Measurements from ENCODE around the gene PLD1. TPM values are rescaled to one million over a fixed set of nuclear protein-coding genes. Genes with fewer than 3 reads are reported as not detected.

Gene PLD1
- total and polyA plus RNA-seq, 2 of the 8 experiments (the other 6 are each of a cell fraction or from before 2014, with no cell fraction given) = 1.2 to 2.6 TPM

DNA sequence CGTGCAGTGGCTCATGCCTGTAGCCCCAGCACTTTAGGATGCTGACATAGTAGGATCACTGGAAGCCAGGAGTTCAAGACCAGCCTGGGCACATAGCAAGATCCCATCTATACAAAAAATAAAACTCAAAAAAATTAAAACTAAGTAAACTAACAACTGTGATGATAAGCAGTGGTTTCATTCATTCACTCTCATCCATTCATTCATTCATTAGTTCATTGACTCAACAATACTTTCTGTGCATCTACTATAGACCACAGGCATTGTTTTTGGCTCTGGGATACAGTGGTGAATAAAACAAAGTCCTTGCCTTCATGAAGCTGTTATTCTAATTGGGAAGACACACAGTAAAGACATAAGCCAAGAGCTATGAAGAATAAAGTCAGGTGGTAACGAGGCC lies 25.3 kb upstream of the PLD1 start:
- Histone ChIP-seq H2BK12ac (ENCODE audit: low read depth, low read length) (no peak overlapping the region), H4K8ac (ENCODE audit: extremely low read depth, insufficient read depth, low read length) (no peak overlapping the region), H3K14ac (ENCODE audit: insufficient read length) (no peak overlapping the region), H2BK20ac (ENCODE audit: low read length) (no peak overlapping the region), H3K18ac (ENCODE audit: extremely low read depth, low read length) (no peak overlapping the region), H3K56ac (replicated peaks; ENCODE audit: insufficient read length, low read depth, low read length) (no peak overlapping the region), H2AFZ (ENCODE audit: low read length) (no peak overlapping the region), H2BK120ac (replicated peaks; ENCODE audit: low read depth, low read length) (no peak overlapping the region), H3K79me2 (ENCODE audit: control insufficient read depth in 1 of 2, insufficient read depth in 2 of 2, low read length in 2 of 2) (no peaks in the 10 kb centered on the region), H3K4me2 (ENCODE audit: insufficient read depth in 1 of 2, low read depth in 2 of 2, low read length in 2 of 2) (no peak overlapping the region), H3K4ac (replicated peaks; ENCODE audit: insufficient read length, low read depth, low read length) (no peak overlapping the region), H3K9ac (replicated peaks in 1 of 4; ENCODE audit: extremely low read depth in 1 of 4, low read depth in 3 of 4, low read length in 3 of 4) (no peak overlapping the region), H3K23ac (ENCODE audit: insufficient read length) (no peak overlapping the region), H3K79me1 (ENCODE audit: low read depth, low read length) (no peaks in the 10 kb centered on the region), H4K20me1 (replicated peaks in 1 of 2; ENCODE audit: control insufficient read depth in 1 of 2, insufficient read depth in 2 of 2, low read length in 2 of 2) (no peaks in the 10 kb centered on the region), H3K23me2 (ENCODE audit: low read depth, low read length) (no peaks in the 10 kb centered on the region), H2BK5ac (ENCODE audit: low read depth, low read length) (no peak overlapping the region), H3K27me3 (replicated peaks in 1 of 4; ENCODE audit: control insufficient read depth in 3 of 4, extremely low read depth in 1 of 4, insufficient read depth in 3 of 4, low read length in 3 of 4) (no peaks in the 10 kb centered on the region), H4K91ac (replicated peaks; ENCODE audit: insufficient read length, low read length) (no peak overlapping the region), H3K36me3 (ENCODE audit: control insufficient read depth in 2 of 4, insufficient read depth in 4 of 4, low read length in 3 of 4) (no peaks in the 10 kb centered on the region), H3K27ac (ENCODE audit: low read depth, low read length) (no peak overlapping the region), H2BK15ac (ENCODE audit: low read length) (no peak overlapping the region), H3K4me1 (replicated peaks in 1 of 4; ENCODE audit: control insufficient read depth in 3 of 4, insufficient read depth in 4 of 4, low read length in 3 of 4) (peaks cover 0 to 4% (median 2%) of the 10 kb centered on the region in 4 experiments; a peak in 3 of 7 replicates), H3K4me3 (ENCODE audit: extremely low read depth in 1 of 4, insufficient read depth in 2 of 4, low read depth in 3 of 4, low read length in 4 of 4) (no peak overlapping the region), H2AK5ac (ENCODE audit: low read depth, low read length) (no peak overlapping the region), H3K9me3 (ENCODE audit: insufficient read depth in 2 of 2, low read depth in 1 of 2, low read length in 1 of 2) (no peaks in the 10 kb centered on the region), H4K5ac (ENCODE audit: insufficient read length, low read depth, low read length) (no peak overlapping the region)
- ChIA-PET POLR2A (ENCODE audit: partially characterized antibody) (no interaction called here), CTCF (ENCODE audit: partially characterized antibody) (interaction anchor here (0.9 to 1.8 kb wide), 2 partner anchors 32 to 63 kb away, joined by 3 to 6 read pairs; no protein-coding TSS in a partner anchor)
- 59% methylated on average over 2 of the region's 2 CpGs; no CpG with 5 or more reads in 1 of the 2 experiments for WGBS, 2 experiments (ENCODE audit: extremely low coverage in 1 of 2, insufficient coverage in 1 of 2, insufficient read length in 1 of 2, insufficient replicate concordance in 2 of 2, low coverage in 1 of 2, low lambda C conversion rate in 2 of 2, missing lambda C conversion rate in 1 of 2)
- DNase-seq (ENCODE audit: low read depth in 1 of 2, low spot score in 2 of 2) (no peak), FAIRE-seq (no peak)
- no peak for TF ChIP-seq POLR2AphosphoS5 (IDR thresholded peaks at IDR 0.05; ENCODE audit: low read depth, low read length)
- no peak for TF ChIP-seq BCL11A (IDR thresholded peaks at IDR 0.05; ENCODE audit: low read depth in 2 of 2, low read length in 2 of 2)
- no peak for TF ChIP-seq ASH2L (IDR thresholded peaks at IDR 0.05; ENCODE audit: low read length)
- TF ChIP-seq ATF3 (IDR thresholded peaks at IDR 0.05; ENCODE audit: insufficient read depth, low read depth, low read length) = no peak
- TF ChIP-seq E2F6 (IDR thresholded peaks at IDR 0.05) = no peak
- TF ChIP-seq POLR2A (IDR thresholded peaks at IDR 0.05; ENCODE audit: control extremely low read depth in 1 of 2, low read depth in 2 of 2, low read length in 2 of 2) = no peak
- TF ChIP-seq EGR1 (IDR thresholded peaks at IDR 0.05; ENCODE audit: borderline replicate concordance, low read depth, low read length) = no peak
- no peak for TF ChIP-seq NRF1 (IDR thresholded peaks at IDR 0.05; ENCODE audit: low read depth, low read length)
- no peak for TF ChIP-seq KDM5A (IDR thresholded peaks at IDR 0.05; ENCODE audit: low read length)
- no peak for TF ChIP-seq EP300 (IDR thresholded peaks at IDR 0.05; ENCODE audit: borderline replicate concordance in 1 of 2, low read depth in 2 of 2, low read length in 2 of 2)
- TF ChIP-seq JUND (IDR thresholded peaks at IDR 0.05; ENCODE audit: low read length) = no peak
- no peak for TF ChIP-seq SIRT6 (IDR thresholded peaks at IDR 0.05; ENCODE audit: low read length)
- no peak for TF ChIP-seq KDM1A (IDR thresholded peaks at IDR 0.05; ENCODE audit: borderline replicate concordance, low read length)
- TF ChIP-seq SAP30 (IDR thresholded peaks at IDR 0.05; ENCODE audit: insufficient read depth, insufficient replicate concordance, low read length) = no peak

Data from H1 (cell line).